ENCODE results near the gene ACO2.
A peak's percentile ranks its signal among the peaks of the same experiment; 100 is the strongest.

GRCh38 chr22:41446639-41447434, 22.1 kb upstream of the ACO2 start, which contains the start of gene TOB2:
- TF ChIP-seq GABPA (IDR thresholded peaks at IDR 0.05; ENCODE audit: low read depth), result peak; percentile 19; the same call in 1 of the 2 replicates
- TF ChIP-seq MXI1 (IDR thresholded peaks at IDR 0.05; ENCODE audit: low read depth, low read length), result peak; percentile 58
- TF ChIP-seq ELF1 (IDR thresholded peaks at IDR 0.05), result no peak
- no peak for TF ChIP-seq EP300 (IDR thresholded peaks at IDR 0.05; ENCODE audit: borderline replicate concordance in 1 of 2, low read depth in 1 of 2, low read length in 1 of 2)
- TF ChIP-seq SIN3A (IDR thresholded peaks at IDR 0.05; ENCODE audit: borderline replicate concordance, low read depth, low read length), result peak; percentile 95; the same call in 1 of the 2 replicates
- TF ChIP-seq CTCF (IDR thresholded peaks at IDR 0.05), result no peak
- no peak for TF ChIP-seq EZH2phosphoT487 (IDR thresholded peaks at IDR 0.05; ENCODE audit: borderline replicate concordance, low read depth)
- peak; percentile 97 for TF ChIP-seq POLR2AphosphoS5 (IDR thresholded peaks at IDR 0.05; ENCODE audit: low read depth, low read length)
- TF ChIP-seq NFIC (IDR thresholded peaks at IDR 0.05; ENCODE audit: borderline replicate concordance), result peak; percentile 29; the same call in 1 of the 2 replicates
